Measurements from ENCODE around the gene SBNO1.
A peak's percentile ranks its signal among the peaks of the same experiment; 100 is the strongest.
"Not testable (repeated sequence)": the region's sequence is repeated elsewhere in the genome, so short reads cannot be mapped to it uniquely, and the experiment has no call there.

SBNO1 gene

DNA sequence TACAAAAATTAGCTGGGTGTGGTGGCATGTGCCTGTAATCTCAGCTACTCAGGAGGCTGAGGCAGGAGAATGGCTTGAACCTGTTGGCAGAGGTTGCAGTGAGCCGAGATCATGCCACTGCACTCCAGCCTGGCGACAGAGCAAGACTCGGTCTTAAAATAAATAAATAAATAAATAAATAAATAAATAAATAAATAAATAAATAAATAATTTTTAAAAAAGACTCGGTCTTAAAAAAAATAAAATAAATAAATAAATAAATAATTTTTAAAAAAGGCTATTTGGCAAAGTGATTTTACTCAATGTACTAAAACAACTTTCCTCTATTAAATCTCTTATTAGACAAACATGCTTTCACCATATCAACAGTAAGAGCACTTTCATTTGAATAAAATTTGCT lies 51.6 kb downstream of the SBNO1 start:
- not testable (repeated sequence) for H3K4me1 ChIP-seq (ENCODE audit: control insufficient read depth in 1 of 2, insufficient read depth in 2 of 2, low read length in 2 of 2); H2BK12ac ChIP-seq (ENCODE audit: low read length); H4K8ac ChIP-seq (ENCODE audit: low read depth, low read length); H2BK5ac ChIP-seq (ENCODE audit: low read depth, low read length, poor library complexity); H2BK120ac ChIP-seq (ENCODE audit: insufficient read depth, low read length, poor library complexity); H3K4me3 ChIP-seq (ENCODE audit: low read depth, low read length); H3K4me2 ChIP-seq (ENCODE audit: low read length); H3K79me2 ChIP-seq (ENCODE audit: control insufficient read depth, insufficient read depth, low read length, poor library complexity); H4K91ac ChIP-seq (ENCODE audit: low read depth, low read length); H2AK5ac ChIP-seq (ENCODE audit: low read length); H3K9me3 ChIP-seq (ENCODE audit: insufficient read depth, low read depth, low read length); H3K79me1 ChIP-seq (ENCODE audit: low read length); H3K18ac ChIP-seq (ENCODE audit: low read length); H3K27ac ChIP-seq (ENCODE audit: low read depth, low read length); H3K23ac ChIP-seq (ENCODE audit: low read length); H3K4ac ChIP-seq (ENCODE audit: low read depth, low read length); H4K12ac ChIP-seq (ENCODE audit: low read depth, low read length); DNase-seq; H2AFZ ChIP-seq (ENCODE audit: insufficient read depth, low read length, poor library complexity); H3K27me3 ChIP-seq (ENCODE audit: insufficient read depth, low read length); H3K14ac ChIP-seq (ENCODE audit: low read length); H3K9ac ChIP-seq (ENCODE audit: low read length)
- no CpG with 5 or more reads among the region's 4 CpGs for WGBS (ENCODE audit: extremely low coverage, insufficient coverage, insufficient read length)
- peaks cover 54 to 55% of the 10 kb centered on the region in 2 experiments for H3K36me3 ChIP-seq (ENCODE audit: control insufficient read depth in 1 of 2, insufficient read depth in 2 of 2, low read length in 2 of 2)

DNA sequence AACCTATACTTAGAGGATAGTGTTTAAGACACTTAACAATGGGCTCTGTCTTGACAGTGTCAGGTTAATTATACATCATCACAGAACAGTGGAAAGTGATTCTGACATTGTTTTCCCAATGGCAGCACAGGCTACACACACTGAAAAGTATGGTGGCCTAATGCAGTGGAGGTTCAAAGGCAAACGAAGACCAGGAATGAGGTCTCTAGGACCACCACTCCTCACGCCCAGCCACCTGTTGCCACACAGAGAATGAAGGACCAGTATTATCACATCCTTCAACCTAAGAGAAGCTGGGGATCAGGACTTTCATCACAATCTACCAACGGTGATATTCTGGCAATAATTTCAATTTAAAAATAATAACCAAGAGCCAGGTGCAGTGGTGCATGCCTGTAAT lies 58.4 kb downstream of the SBNO1 start:
- Histone ChIP-seq H3K4me3 (ENCODE audit: low read depth, low read length) (no peak overlapping the region), H4K91ac (ENCODE audit: low read depth, low read length) (no peak overlapping the region), H4K8ac (ENCODE audit: low read depth, low read length) (no peak overlapping the region), H3K79me1 (ENCODE audit: low read length) (no peaks in the 10 kb centered on the region), H3K36me3 (ENCODE audit: control insufficient read depth in 1 of 2, insufficient read depth in 2 of 2, low read length in 2 of 2) (peaks cover 49 to 52% of the 10 kb centered on the region in 2 experiments), H2BK12ac (ENCODE audit: low read length) (no peak overlapping the region), H2BK5ac (ENCODE audit: low read depth, low read length, poor library complexity) (no peak overlapping the region), H3K14ac (ENCODE audit: low read length) (no peak overlapping the region), H2BK120ac (ENCODE audit: insufficient read depth, low read length, poor library complexity) (no peak overlapping the region), H3K23ac (ENCODE audit: low read length) (no peak overlapping the region), H3K18ac (ENCODE audit: low read length) (no peak overlapping the region), H3K9ac (ENCODE audit: low read length) (no peak overlapping the region), H3K4ac (ENCODE audit: low read depth, low read length) (no peak overlapping the region), H4K12ac (ENCODE audit: low read depth, low read length) (no peak overlapping the region), H3K9me3 (ENCODE audit: insufficient read depth, low read depth, low read length) (no peaks in the 10 kb centered on the region), H3K27ac (ENCODE audit: low read depth, low read length) (no peak overlapping the region), H2AK5ac (ENCODE audit: low read length) (no peak overlapping the region), H3K27me3 (ENCODE audit: insufficient read depth, low read length) (no peaks in the 10 kb centered on the region), H3K79me2 (ENCODE audit: control insufficient read depth, insufficient read depth, low read length, poor library complexity) (no peaks in the 10 kb centered on the region), H2AFZ (ENCODE audit: insufficient read depth, low read length, poor library complexity) (no peak overlapping the region), H3K4me2 (ENCODE audit: low read length) (no peak overlapping the region), H3K4me1 (ENCODE audit: control insufficient read depth in 1 of 2, insufficient read depth in 2 of 2, low read length in 2 of 2) (no peaks in the 10 kb centered on the region)
- DNase-seq, result no peak
- no CpG with 5 or more reads among the region's 3 CpGs for WGBS (ENCODE audit: extremely low coverage, insufficient coverage, insufficient read length)

DNA sequence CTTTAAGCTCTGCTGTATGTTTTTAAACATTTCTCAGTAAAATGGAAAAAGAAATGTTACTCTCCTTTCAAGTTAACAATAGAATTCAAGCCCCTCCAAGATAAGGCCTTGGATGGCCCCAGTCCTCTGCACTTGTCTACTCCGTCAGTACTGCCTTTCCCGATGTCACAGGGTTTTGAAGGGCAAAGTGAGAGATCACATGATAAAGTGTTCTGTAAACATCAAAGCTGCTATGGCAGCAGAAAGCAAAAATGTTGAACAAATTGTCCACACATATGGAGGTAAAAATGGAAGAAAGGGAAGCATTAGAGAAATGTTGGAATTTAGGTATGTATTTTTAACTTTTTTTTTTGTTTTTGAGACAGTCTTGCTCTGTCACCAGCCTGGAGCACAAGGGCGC lies 59.5 kb downstream of the SBNO1 start:
- H3K4me2 ChIP-seq (ENCODE audit: low read length), result no peak overlapping the region
- WGBS (ENCODE audit: extremely low coverage, insufficient coverage, insufficient read length), result no CpG with 5 or more reads among the region's 3 CpGs
- no peaks in the 10 kb centered on the region for H3K79me2 ChIP-seq (ENCODE audit: control insufficient read depth, insufficient read depth, low read length, poor library complexity)
- no peaks in the 10 kb centered on the region for H3K9me3 ChIP-seq (ENCODE audit: insufficient read depth, low read depth, low read length)
- no peak overlapping the region for H4K12ac ChIP-seq (ENCODE audit: low read depth, low read length)
- no peak overlapping the region for H2BK120ac ChIP-seq (ENCODE audit: insufficient read depth, low read length, poor library complexity)
- no peak overlapping the region for H3K27ac ChIP-seq (ENCODE audit: low read depth, low read length)
- no peak overlapping the region for H2AK5ac ChIP-seq (ENCODE audit: low read length)
- H3K18ac ChIP-seq (ENCODE audit: low read length), result no peak overlapping the region
- H3K4ac ChIP-seq (ENCODE audit: low read depth, low read length), result no peak overlapping the region
- DNase-seq, result peak in 1 of 2 donors; percentile 52
- no peak overlapping the region for H2AFZ ChIP-seq (ENCODE audit: insufficient read depth, low read length, poor library complexity)
- H3K23ac ChIP-seq (ENCODE audit: low read length), result no peak overlapping the region
- no peak overlapping the region for H2BK12ac ChIP-seq (ENCODE audit: low read length)
- H3K9ac ChIP-seq (ENCODE audit: low read length), result no peak overlapping the region
- no peaks in the 10 kb centered on the region for H3K27me3 ChIP-seq (ENCODE audit: insufficient read depth, low read length)
- H3K79me1 ChIP-seq (ENCODE audit: low read length), result no peaks in the 10 kb centered on the region
- no peak overlapping the region for H3K4me3 ChIP-seq (ENCODE audit: low read depth, low read length)
- no peak overlapping the region for H4K8ac ChIP-seq (ENCODE audit: low read depth, low read length)
- H4K91ac ChIP-seq (ENCODE audit: low read depth, low read length), result no peak overlapping the region
- no peaks in the 10 kb centered on the region for H3K4me1 ChIP-seq (ENCODE audit: control insufficient read depth in 1 of 2, insufficient read depth in 2 of 2, low read length in 2 of 2)
- no peak overlapping the region for H2BK5ac ChIP-seq (ENCODE audit: low read depth, low read length, poor library complexity)
- peaks cover 51 to 53% of the 10 kb centered on the region in 2 experiments for H3K36me3 ChIP-seq (ENCODE audit: control insufficient read depth in 1 of 2, insufficient read depth in 2 of 2, low read length in 2 of 2)
- no peak overlapping the region for H3K14ac ChIP-seq (ENCODE audit: low read length)

DNA sequence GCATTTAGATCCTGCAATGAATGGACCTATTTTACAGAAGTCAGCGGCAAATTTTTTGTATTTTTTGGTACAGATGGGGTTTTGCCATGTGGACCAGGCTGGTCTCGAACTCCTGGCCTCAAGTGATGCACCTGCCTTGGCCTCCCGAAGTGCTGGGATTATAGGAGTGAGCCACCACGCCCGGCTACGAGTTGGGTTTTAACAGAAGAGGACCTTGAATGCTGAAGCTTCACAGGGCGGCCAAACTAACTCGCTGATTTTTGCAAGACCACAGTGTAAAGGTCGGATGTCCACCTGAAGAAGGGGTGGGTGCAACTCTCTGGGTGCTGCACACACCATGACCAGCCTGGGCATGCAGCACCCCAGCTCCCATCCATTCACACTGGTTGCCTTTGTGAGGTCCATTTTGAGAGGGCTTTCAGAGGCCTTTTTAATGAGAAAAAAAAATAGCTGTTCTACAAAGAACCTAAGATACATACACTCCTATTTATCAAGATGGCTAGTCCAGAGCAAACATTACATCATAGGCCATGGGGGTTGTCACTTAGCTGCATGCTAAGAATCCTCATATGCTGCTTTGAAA lies 71.4 kb downstream of the SBNO1 start:
- H3K4me1 ChIP-seq (ENCODE audit: control insufficient read depth in 1 of 2, insufficient read depth in 2 of 2, low read length in 2 of 2), result no peaks in the 10 kb centered on the region
- H3K79me2 ChIP-seq (ENCODE audit: control insufficient read depth, insufficient read depth, low read length, poor library complexity), result no peaks in the 10 kb centered on the region
- H3K9ac ChIP-seq (ENCODE audit: low read length), result no peak overlapping the region
- H3K27me3 ChIP-seq (ENCODE audit: insufficient read depth, low read length), result no peaks in the 10 kb centered on the region
- H2AFZ ChIP-seq (ENCODE audit: insufficient read depth, low read length, poor library complexity), result no peak overlapping the region
- H3K27ac ChIP-seq (ENCODE audit: low read depth, low read length), result no peak overlapping the region
- no peak overlapping the region for H2BK120ac ChIP-seq (ENCODE audit: insufficient read depth, low read length, poor library complexity)
- no CpG with 5 or more reads among the region's 9 CpGs for WGBS (ENCODE audit: extremely low coverage, insufficient coverage, insufficient read length)
- H3K36me3 ChIP-seq (ENCODE audit: control insufficient read depth in 1 of 2, insufficient read depth in 2 of 2, low read length in 2 of 2), result peaks cover 26 to 47% of the 10 kb centered on the region in 2 experiments
- no peak overlapping the region for H3K4me2 ChIP-seq (ENCODE audit: low read length)
- no peaks in the 10 kb centered on the region for H3K79me1 ChIP-seq (ENCODE audit: low read length)
- H4K8ac ChIP-seq (ENCODE audit: low read depth, low read length), result no peak overlapping the region
- no peak overlapping the region for H4K12ac ChIP-seq (ENCODE audit: low read depth, low read length)
- H3K23ac ChIP-seq (ENCODE audit: low read length), result no peak overlapping the region
- H3K18ac ChIP-seq (ENCODE audit: low read length), result no peak overlapping the region
- H3K14ac ChIP-seq (ENCODE audit: low read length), result no peak overlapping the region
- no peaks in the 10 kb centered on the region for H3K9me3 ChIP-seq (ENCODE audit: insufficient read depth, low read depth, low read length)
- H2AK5ac ChIP-seq (ENCODE audit: low read length), result no peak overlapping the region
- H2BK12ac ChIP-seq (ENCODE audit: low read length), result no peak overlapping the region
- no peak overlapping the region for H3K4me3 ChIP-seq (ENCODE audit: low read depth, low read length)
- H4K91ac ChIP-seq (ENCODE audit: low read depth, low read length), result no peak overlapping the region
- H3K4ac ChIP-seq (ENCODE audit: low read depth, low read length), result no peak overlapping the region
- no peak for DNase-seq
- no peak overlapping the region for H2BK5ac ChIP-seq (ENCODE audit: low read depth, low read length, poor library complexity)
